ENCODE measurements around the gene TPPP3. TPM values are rescaled to one million over a fixed set of nuclear protein-coding genes. Genes with fewer than 3 reads are reported as not detected.

Gene TPPP3
- total RNA-seq, 1 donor from 2014 or later = 29.7 TPM

- TF ChIP-seq CTCF (IDR thresholded peaks at IDR 0.05) = no peak
- ATAC-seq (no peak), DNase-seq (no peak)
- H3K36me3 ChIP-seq = peaks cover 12% of the 10 kb centered on the region
- peaks cover 21% of the 10 kb centered on the region for H3K4me1 ChIP-seq
- intact Hi-C loops (cut with DNase I) = no loop called here
- H3K27ac ChIP-seq = no peak overlapping the region
- no peaks in the 10 kb centered on the region for H3K9me3 ChIP-seq
- H3K4me3 ChIP-seq = no peak overlapping the region
- H3K27me3 ChIP-seq = no peaks in the 10 kb centered on the region
Measured at GRCh38 chr16:67432506-67432890, 39.2 kb upstream of the TPPP3 start.

GRCh38 chr16:67431775-67432505, 38.6 kb upstream of the TPPP3 start:
- no peaks in the 10 kb centered on the region for H3K9me3 ChIP-seq
- intact Hi-C loops (cut with DNase I) = no loop called here
- H3K4me3 ChIP-seq = peak overlapping the region; percentile 39
- no peak for TF ChIP-seq CTCF (IDR thresholded peaks at IDR 0.05)
- no peaks in the 10 kb centered on the region for H3K27me3 ChIP-seq
- no peak for ATAC-seq
- peaks cover 6% of the 10 kb centered on the region for H3K36me3 ChIP-seq
- H3K4me1 ChIP-seq = peaks cover 21% of the 10 kb centered on the region
- no peak overlapping the region for H3K27ac ChIP-seq
- DNase-seq = no peak

GRCh38 chr16:67430977-67431774, 37.9 kb upstream of the TPPP3 start, which contains the start of gene HSD11B2:
Gene HSD11B2, plus strand, starts transcription at chr16:67431121. Its CDS starts 128 bp downstream, at chr16:67431249.
- intact Hi-C loops (cut with DNase I) = no loop called here
- Histone ChIP-seq H3K4me1 (peaks cover 21% of the 10 kb centered on the region), H3K4me3 (peak within 1 kb of the TSS; percentile 50), H3K27me3 (no peaks in the 10 kb centered on the region), H3K27ac (no peak within 1 kb of the TSS), H3K36me3 (no peaks in the 10 kb centered on the region), H3K9me3 (no peaks in the 10 kb centered on the region)
- ATAC-seq (peak; percentile 70), DNase-seq (peak; percentile 83)
- no peak for TF ChIP-seq CTCF (IDR thresholded peaks at IDR 0.05)

- no peak for TF ChIP-seq CTCF (IDR thresholded peaks at IDR 0.05)
- ATAC-seq (peak; percentile 41), DNase-seq (peak; percentile 76)
- H3K4me3 ChIP-seq = peak overlapping the region; percentile 50
- no peaks in the 10 kb centered on the region for H3K27me3 ChIP-seq
- H3K4me1 ChIP-seq = peaks cover 21% of the 10 kb centered on the region
- H3K36me3 ChIP-seq = no peaks in the 10 kb centered on the region
- no peak overlapping the region for H3K27ac ChIP-seq
- intact Hi-C loops (cut with DNase I) = no loop called here
- no peaks in the 10 kb centered on the region for H3K9me3 ChIP-seq
Measured at GRCh38 chr16:67430504-67430976, 37.2 kb upstream of the TPPP3 start.

- peaks cover 1% of the 10 kb centered on the region for H3K27me3 ChIP-seq
- DNase-seq (no peak), ATAC-seq (no peak)
- H3K4me3 ChIP-seq = peak overlapping the region; percentile 50
- no peak overlapping the region for H3K27ac ChIP-seq
- intact Hi-C loops (cut with DNase I) = no loop called here
- no peaks in the 10 kb centered on the region for H3K36me3 ChIP-seq
- no peaks in the 10 kb centered on the region for H3K9me3 ChIP-seq
- no peak for TF ChIP-seq CTCF (IDR thresholded peaks at IDR 0.05)
- peaks cover 22% of the 10 kb centered on the region for H3K4me1 ChIP-seq
Measured at GRCh38 chr16:67429799-67430503, 36.7 kb upstream of the TPPP3 start.
